Right lobe of liver (tissue), 4 donors: Measurements from ENCODE around the gene ACBD6.

Source experiments
- CTCF ChIP-seq, 4 donors: fragments of 200-600 bp in 3 of 4; fragments of 450-650 bp in 1 of 4; IDR thresholded peaks; one replicate each; pipeline versions ENCODE4 v1.5.1 to v1.8.0; 2016 to 2022; ENCODE audit warnings: antibody characterized with exemption in 4 of 4, mild to moderate bottlenecking in 2 of 4
- POLR2A ChIP-seq: fragments of 450-650 bp; IDR thresholded peaks from one replicate; pipeline ENCODE4 v1.6.1; 2017; ENCODE audit warnings: antibody characterized with exemption, mild to moderate bottlenecking
- donor health status: DM: no; HTN: no; CAD: no.
- donor health status: DM: no; HTN: no; CAD: no.
- donor health status: DM: no; HTN: yes; CAD: no.

GRCh38 chr1:180261524-180262155 lies 240.7 kb downstream of the ACBD6 start:
- TF ChIP-seq CTCF (IDR thresholded peaks at IDR 0.05) (no peak), POLR2A (no peak)
